ENCODE measurements around the gene NGLY1.

The NGLY1 gene

GRCh38 chr3:25690768-25691533 lies 92.3 kb downstream of the NGLY1 start:
- Histone ChIP-seq H3K9ac (no peak overlapping the region), H3K4me1 (ENCODE audit: low read depth, poor library complexity, severe bottlenecking) (no peaks in the 10 kb centered on the region), H3K4me3 (IDR thresholded peaks at IDR 0.05; ENCODE audit: insufficient read depth, low read depth, low read length) (no peak overlapping the region), H3K27me3 (ENCODE audit: insufficient read depth, low read depth) (no peaks in the 10 kb centered on the region), H3K79me2 (ENCODE audit: insufficient read depth, low read depth) (no peaks in the 10 kb centered on the region), H3K36me3 (ENCODE audit: insufficient read depth) (no peaks in the 10 kb centered on the region), H2AFZ (ENCODE audit: low read depth) (no peak overlapping the region), H4K20me1 (ENCODE audit: insufficient read depth) (no peaks in the 10 kb centered on the region), H3K27ac (no peak overlapping the region), H3K4me2 (no peak overlapping the region)
- no peak for TF ChIP-seq CTCF (conservative IDR thresholded peaks at IDR 0.05; ENCODE audit: low read depth, low read length)

GRCh38 chr3:25689226-25689625 lies 94.0 kb downstream of the NGLY1 start:
- no peaks in the 10 kb centered on the region for H4K20me1 ChIP-seq (ENCODE audit: insufficient read depth)
- H3K36me3 ChIP-seq (ENCODE audit: insufficient read depth), result no peaks in the 10 kb centered on the region
- no peak overlapping the region for H3K4me3 ChIP-seq (IDR thresholded peaks at IDR 0.05; ENCODE audit: insufficient read depth, low read depth, low read length)
- no peak overlapping the region for H2AFZ ChIP-seq (ENCODE audit: low read depth)
- H3K4me2 ChIP-seq, result no peak overlapping the region
- H3K4me1 ChIP-seq (ENCODE audit: low read depth, poor library complexity, severe bottlenecking), result no peaks in the 10 kb centered on the region
- no peak for TF ChIP-seq CTCF (conservative IDR thresholded peaks at IDR 0.05; ENCODE audit: low read depth, low read length)
- no peaks in the 10 kb centered on the region for H3K79me2 ChIP-seq (ENCODE audit: insufficient read depth, low read depth)
- no peaks in the 10 kb centered on the region for H3K27me3 ChIP-seq (ENCODE audit: insufficient read depth, low read depth)
- no peak overlapping the region for H3K9ac ChIP-seq
- no peak overlapping the region for H3K27ac ChIP-seq

- H3K27ac ChIP-seq, result no peak overlapping the region
- H3K36me3 ChIP-seq (ENCODE audit: insufficient read depth), result no peaks in the 10 kb centered on the region
- TF ChIP-seq CTCF (conservative IDR thresholded peaks at IDR 0.05; ENCODE audit: low read depth, low read length), result no peak
- H3K4me3 ChIP-seq (IDR thresholded peaks at IDR 0.05; ENCODE audit: insufficient read depth, low read depth, low read length), result no peak overlapping the region
- no peaks in the 10 kb centered on the region for H3K27me3 ChIP-seq (ENCODE audit: insufficient read depth, low read depth)
- H3K4me2 ChIP-seq, result no peak overlapping the region
- no peak overlapping the region for H2AFZ ChIP-seq (ENCODE audit: low read depth)
- no peaks in the 10 kb centered on the region for H3K4me1 ChIP-seq (ENCODE audit: low read depth, poor library complexity, severe bottlenecking)
- no peaks in the 10 kb centered on the region for H3K79me2 ChIP-seq (ENCODE audit: insufficient read depth, low read depth)
- no peak overlapping the region for H3K9ac ChIP-seq
- no peaks in the 10 kb centered on the region for H4K20me1 ChIP-seq (ENCODE audit: insufficient read depth)
These were observed 95.5 kb downstream of the NGLY1 start for GRCh38 chr3:25687742-25688141.

GRCh38 chr3:25686766-25687165 lies 96.5 kb downstream of the NGLY1 start:
- Histone ChIP-seq H3K4me1 (ENCODE audit: low read depth, poor library complexity, severe bottlenecking) (no peaks in the 10 kb centered on the region), H2AFZ (ENCODE audit: low read depth) (no peak overlapping the region), H4K20me1 (ENCODE audit: insufficient read depth) (no peaks in the 10 kb centered on the region), H3K27ac (no peak overlapping the region), H3K9ac (no peak overlapping the region), H3K4me2 (no peak overlapping the region), H3K36me3 (ENCODE audit: insufficient read depth) (no peaks in the 10 kb centered on the region), H3K79me2 (ENCODE audit: insufficient read depth, low read depth) (no peaks in the 10 kb centered on the region), H3K27me3 (ENCODE audit: insufficient read depth, low read depth) (no peaks in the 10 kb centered on the region), H3K4me3 (IDR thresholded peaks at IDR 0.05; ENCODE audit: insufficient read depth, low read depth, low read length) (no peak overlapping the region)
- TF ChIP-seq CTCF (conservative IDR thresholded peaks at IDR 0.05; ENCODE audit: low read depth, low read length), result no peak
